HG02571 (cell line): Measurements from ENCODE around the gene TRIM54.

Experiments used
- ATAC-seq: cut with Tn5 transposase; IDR thresholded peaks from one replicate; pipeline ENCODE4 v1.9.1; 2021; ENCODE audit warnings: mild to moderate bottlenecking, moderate library complexity; ENCODE audit not compliant: unreplicated experiment

TRIM54 gene

GRCh38 chr2:27281855-27282559 is at the start of gene TRIM54:
TSS of gene TRIM54 (plus strand) at chr2:27282429. CDS start at chr2:27282732, 303 bp downstream.
- ATAC-seq = no peak

- no peak for ATAC-seq
Measured at GRCh38 chr2:27233341-27233740, 48.9 kb upstream of the TRIM54 start.

- ATAC-seq = no peak
Measured at GRCh38 chr2:27236136-27236535, 46.1 kb upstream of the TRIM54 start.

- ATAC-seq = no peak
Measured at GRCh38 chr2:27236626-27237025, 45.6 kb upstream of the TRIM54 start.

GRCh38 chr2:27237341-27237945 is 44.8 kb upstream of the TRIM54 start:
- ATAC-seq = no peak

GRCh38 chr2:27238976-27239375 is 43.3 kb upstream of the TRIM54 start:
- no peak for ATAC-seq

- ATAC-seq = no peak
Measured at GRCh38 chr2:27240406-27240805, 41.8 kb upstream of the TRIM54 start.

- ATAC-seq = no peak
Measured at GRCh38 chr2:27241761-27242613, 40.2 kb upstream of the TRIM54 start.

- no peak for ATAC-seq
Measured at GRCh38 chr2:27242614-27242951, 39.6 kb upstream of the TRIM54 start.

- no peak for ATAC-seq
Measured at GRCh38 chr2:27243391-27244130, 38.7 kb upstream of the TRIM54 start.

GRCh38 chr2:27245116-27245515 is 37.1 kb upstream of the TRIM54 start:
- no peak for ATAC-seq

- ATAC-seq = no peak
Measured at GRCh38 chr2:27245626-27246025, 36.6 kb upstream of the TRIM54 start.

- no peak for ATAC-seq
Measured at GRCh38 chr2:27247893-27248292, 34.3 kb upstream of the TRIM54 start.

GRCh38 chr2:27249159-27249890 is 32.9 kb upstream of the TRIM54 start:
- ATAC-seq = no peak

GRCh38 chr2:27249891-27250651 is 32.2 kb upstream of the TRIM54 start:
- ATAC-seq = no peak

- no peak for ATAC-seq
Measured at GRCh38 chr2:27250652-27251379, 31.4 kb upstream of the TRIM54 start.

GRCh38 chr2:27251766-27252165 is 30.5 kb upstream of the TRIM54 start:
- no peak for ATAC-seq

- ATAC-seq = no peak
Measured at GRCh38 chr2:27255187-27255586, 27.0 kb upstream of the TRIM54 start.

GRCh38 chr2:27255660-27256059 is 26.6 kb upstream of the TRIM54 start:
- ATAC-seq = no peak
